A549 (cell line): ENCODE results near the gene SRPK1. TPM values are rescaled to one million over a fixed set of nuclear protein-coding genes. Genes with fewer than 3 reads are reported as not detected.

Experiments used
- ATAC-seq, 2 experiments: fragments of 200-7000 bp in 1 of 2; fragments of >200 bp in 1 of 2; cut with Nextera tagmentation in 1 of 2; cut with Tn5 transposase in 1 of 2; 3 replicates each; pipeline versions ENCODE4 v1.8.0 to v1.9.1; 2018 to 2020; ENCODE audit warnings: mild to moderate bottlenecking in 1 of 2, moderate library complexity in 1 of 2
- CTCF ChIA-PET: fragments of 300-600 bp; sonication (Branson Sonifier 250); formaldehyde crosslinking; extraction: SDS; loops from one replicate; lab custom pipeline; 2021; ENCODE audit warnings: antibody characterized with exemption, inconsistent platforms; lab: Yijun Ruan, JAX
- POLR2A ChIA-PET: fragments of 350-600 bp; formaldehyde crosslinking; extraction: SDS; loops from one replicate; lab custom pipeline; 2021; ENCODE audit warnings: antibody characterized with exemption, inconsistent platforms; lab: Yijun Ruan, JAX
- DNase-seq, 2 experiments: peaks; one replicate each; pipeline versions ENCODE4 v3.0.0 to v3.0.0-alpha.2; 2011 to 2016; ENCODE audit warnings: low read depth in 1 of 2, low spot score in 1 of 2
- FAIRE-seq: peaks from 2 replicates; lab custom pipeline; 2011; peaks lifted over from hg19 to GRCh38; lab: Jason Lieb, UNC
- H3K27ac ChIP-seq, 2 experiments: fragments of >200 bp; sonication (Bioruptor Twin); formaldehyde crosslinking; 3 replicates each; pipeline ENCODE4 v1.5.1; 2016 to 2017
- H3K4me1 ChIP-seq: fragments of >200 bp; sonication (Bioruptor Twin); formaldehyde crosslinking; 3 replicates; pipeline ENCODE4 v1.6.1; 2016
- H3K4me2 ChIP-seq: fragments of >200 bp; sonication (Bioruptor Twin); formaldehyde crosslinking; 3 replicates; pipeline ENCODE4 v1.6.1; 2016
- H3K4me3 ChIP-seq: fragments of >200 bp; sonication (Bioruptor Twin); formaldehyde crosslinking; 3 replicates; pipeline ENCODE4 v1.5.1; 2016
- H3K9me3 ChIP-seq: fragments of >200 bp; sonication (Bioruptor Twin); formaldehyde crosslinking; 3 replicates; pipeline ENCODE4 v1.6.1; 2016
- BCL3 ChIP-seq: fragments of >200 bp; sonication (Bioruptor Twin); formaldehyde crosslinking; IDR thresholded peaks from 3 replicates; pipeline ENCODE4 v1.6.1; 2016
- CBX2 ChIP-seq: fragments of 200-600 bp; sonication (generic); IDR thresholded peaks from 2 replicates; pipeline ENCODE4 v1.6.1; 2016; ENCODE audit warnings: low read depth, mild to moderate bottlenecking, borderline replicate concordance
- CEBPB ChIP-seq, 2 experiments: fragments of >200 bp in 1 of 2; sonication (Bioruptor Twin) in 1 of 2; formaldehyde crosslinking in 1 of 2; IDR thresholded peaks; 2 replicates each; pipeline ENCODE4 v1.6.1; 2012 to 2016
- CHD2 ChIP-seq: fragments of 150-350 bp; IDR thresholded peaks from 2 replicates; pipeline ENCODE4 v1.6.1; 2014; ENCODE audit warnings: low read length; ENCODE audit not compliant: partially characterized antibody
- EHMT2 ChIP-seq: fragments of 200-600 bp; sonication (generic); IDR thresholded peaks from 2 replicates; pipeline ENCODE4 v1.6.1; 2016; ENCODE audit warnings: antibody characterized with exemption, low read depth, mild to moderate bottlenecking, moderate library complexity
- EP300 ChIP-seq, 2 experiments: fragments of >200 bp; sonication (Bioruptor Twin); formaldehyde crosslinking; IDR thresholded peaks; 2 replicates in 1 of 2; 3 replicates in 1 of 2; pipeline ENCODE4 v1.6.1; 2016 to 2017
- FOSL2 ChIP-seq, 2 experiments: fragments of 450-650 bp in 1 of 2; fragments of >200 bp in 1 of 2; sonication (Bioruptor Twin) in 1 of 2; formaldehyde crosslinking; IDR thresholded peaks; 2 replicates each; pipeline versions ENCODE4 v1.5.0 to v1.6.1; 2016 to 2020; ENCODE audit warnings: mild to moderate bottlenecking in 1 of 2, moderate library complexity in 1 of 2
- FOXS1 ChIP-seq: fragments of 250-450 bp; sonication (Bioruptor Pico); IDR thresholded peaks from 2 replicates; pipeline ENCODE4 v1.5.0; 2020; ENCODE audit warnings: mild to moderate bottlenecking, moderate library complexity
- HDAC2 ChIP-seq: fragments of 200-600 bp; sonication (generic); IDR thresholded peaks from 2 replicates; pipeline ENCODE4 v1.6.1; 2016
- NFE2L2 ChIP-seq: fragments of 150-350 bp; conservative IDR thresholded peaks from 2 replicates; pipeline ENCODE4 v1.6.1; 2014; ENCODE audit warnings: low read length
- NPAS2 ChIP-seq: fragments of 250-450 bp; sonication (Bioruptor Pico); IDR thresholded peaks from 2 replicates; pipeline ENCODE4 v1.8.0; 2022; ENCODE audit warnings: mild to moderate bottlenecking, moderate library complexity, borderline replicate concordance
- RAD21 ChIP-seq, 2 experiments: fragments of >200 bp in 1 of 2; sonication (Bioruptor Twin) in 1 of 2; formaldehyde crosslinking in 1 of 2; IDR thresholded peaks in 1 of 2; conservative IDR thresholded peaks in 1 of 2; 2 replicates in 1 of 2; 3 replicates in 1 of 2; pipeline ENCODE4 v1.6.1; 2012 to 2018; ENCODE audit warnings: inconsistent platforms in 1 of 2
- REST ChIP-seq: fragments of 200-600 bp; sonication (generic); IDR thresholded peaks from 2 replicates; pipeline ENCODE4 v1.6.1; 2016; ENCODE audit warnings: antibody characterized with exemption, mild to moderate bottlenecking, moderate library complexity
- SMC3 ChIP-seq: fragments of >200 bp; sonication (Bioruptor Twin); formaldehyde crosslinking; IDR thresholded peaks from 3 replicates; pipeline ENCODE4 v1.6.1; 2018; ENCODE audit warnings: inconsistent platforms
- SREBF2 ChIP-seq: fragments of 450-650 bp; IDR thresholded peaks from 2 replicates; pipeline ENCODE4 v1.6.1; 2014; ENCODE audit warnings: mild to moderate bottlenecking, moderate library complexity
- USF2 ChIP-seq: fragments of 450-650 bp; IDR thresholded peaks from 2 replicates; pipeline ENCODE4 v1.6.1; 2014; ENCODE audit warnings: antibody characterized with exemption
- ZC3H11A ChIP-seq: fragments of 450-650 bp; IDR thresholded peaks from 2 replicates; pipeline ENCODE4 v1.6.1; 2014; ENCODE audit warnings: antibody characterized with exemption, mild to moderate bottlenecking
- ZSCAN20 ChIP-seq: fragments of 250-450 bp; sonication (Bioruptor Pico); IDR thresholded peaks from 2 replicates; pipeline ENCODE4 v1.8.0; 2022; ENCODE audit warnings: mild to moderate bottlenecking, moderate library complexity
- WGBS: methylation state at CpG from one replicate; pipeline ENCODE4 v1.1.6; 2017; ENCODE audit errors: missing lambda C conversion rate; 5-methylcytosine and 5-hydroxymethylcytosine counted together
- polyA plus RNA-seq, 4 experiments: library from polyadenylated mRNA; depleted of rRNA in 3 of 4; stranded (reverse); fragments of >200 nt; fragmentation: RNase III in 1 of 4; extraction: RNeasy Plus Mini Kit Qiagen cat#74134 plus additional on column Dnase treatment in 1 of 4; gene quantifications; 2 replicates in 3 of 4; 3 replicates in 1 of 4; pipeline ENCODE4 v1.2.3, GENCODE V29; 2011 to 2017
- TF ChIP-seq, protein P1 (sequence below): fragments of >200 bp; sonication (Bioruptor Twin); formaldehyde crosslinking; IDR thresholded peaks from 2 replicates; pipeline ENCODE4 v1.6.1; 2016

SRPK1 gene
- polyA plus RNA-seq, 2 of the 4 experiments (the other 2 are of a cell fraction): 46.9 to 65.9 TPM

GRCh38 chr6:35809809-35810208, 111.1 kb downstream of the SRPK1 start:
- H3K9me3 ChIP-seq: no peaks in the 10 kb centered on the region
- FAIRE-seq (no peak), ATAC-seq (no peak), DNase-seq (no peak)
- no peak for TF ChIP-seq USF2
- no peak for TF ChIP-seq EP300 (IDR thresholded peaks at IDR 0.05)
- WGBS: 80% methylated on average over 5 of the region's 5 CpGs
- H3K4me3 ChIP-seq: no peak overlapping the region
- POLR2A ChIA-PET: no interaction called here
- no peak overlapping the region for H3K4me2 ChIP-seq
- H3K27ac ChIP-seq: no peak overlapping the region; a peak in 1 of 6 replicates
- peaks cover 21% of the 10 kb centered on the region for H3K4me1 ChIP-seq
- CTCF ChIA-PET: no interaction called here

DNA sequence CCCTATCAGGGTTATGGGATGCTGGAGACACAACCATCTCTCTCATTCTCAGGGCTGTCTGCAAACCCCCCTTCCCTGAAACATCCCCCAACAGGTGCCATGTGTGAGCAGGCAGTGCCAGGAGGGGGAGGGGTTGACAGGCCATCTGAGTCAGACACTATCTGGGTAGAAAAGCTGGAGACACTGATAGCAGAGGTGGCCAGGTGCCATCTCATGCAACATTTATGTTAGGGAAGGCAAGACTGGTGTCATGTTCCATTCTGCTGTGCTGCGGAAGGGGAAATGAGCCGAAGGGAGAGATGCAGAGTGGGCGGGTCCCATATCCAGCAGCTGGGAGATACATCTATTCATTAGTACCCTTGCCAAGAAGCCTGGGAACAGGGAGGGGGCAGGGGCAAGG, 112.2 kb downstream of the SRPK1 start:
- WGBS: 60% methylated on average over 3 of the region's 3 CpGs
- no peak for ATAC-seq
- TF ChIP-seq SREBF2 (no peak), HDAC2 (no peak), FOSL2 (IDR thresholded peaks at IDR 0.05) (no peak), FOSL2 (CRISPR knock-in tag; IDR thresholded peaks at IDR 0.05) (no peak), CEBPB (IDR thresholded peaks at IDR 0.05) (no peak), SMC3 (no peak), CHD2 (no peak), NPAS2 (no peak)
- FAIRE-seq: no peak
- H3K4me3 ChIP-seq: no peak overlapping the region
- no peak overlapping the region for H3K27ac ChIP-seq
- H3K4me2 ChIP-seq: no peak overlapping the region
- CTCF ChIA-PET: interaction anchor here (1.0 kb wide), 1 partner anchor 286 kb away, joined by 3 read pairs; no protein-coding TSS in a partner anchor
- H3K9me3 ChIP-seq: no peaks in the 10 kb centered on the region
- POLR2A ChIA-PET: no interaction called here
- DNase-seq: no peak
- peaks cover 23% of the 10 kb centered on the region for H3K4me1 ChIP-seq

- H3K4me2 ChIP-seq: peak within 1 kb of the TSS; percentile 77
- CTCF ChIA-PET: no interaction called here
- TF ChIP-seq NFE2L2: no peak
- peak; percentile 97 for TF ChIP-seq REST
- 0 out of 2 replicates have a peak, but pooled peaks have one; percentile 23 for TF ChIP-seq FOXS1 (CRISPR knock-in tag)
- peak; percentile 44; the same call in 1 of the 2 replicates for TF ChIP-seq EHMT2
- TF ChIP-seq, all 56 proteins: peak for 3
- peak in 1 of 2 experiments; percentile 54 for DNase-seq
- POLR2A ChIA-PET: no interaction called here
- 61% methylated on average over 3 of the region's 40 CpGs for WGBS
- peak; percentile 83 to 97; a peak in 5 of 6 replicates for ATAC-seq
- FAIRE-seq: no peak
- Histone ChIP-seq H3K27ac (no peak within 1 kb of the TSS), H3K4me1 (0 out of 3 replicates have a peak, but pooled peaks cover 3% of the 10 kb centered on the region), H3K4me3 (peak within 1 kb of the TSS; percentile 41), H3K9me3 (no peaks in the 10 kb centered on the region)
Measured at GRCh38 chr6:35804996-35805736, 115.7 kb downstream of the SRPK1 start, which contains the start of gene LHFPL5. Gene LHFPL5 (plus strand): TSS chr6:35805352. CDS start chr6:35805671, 319 bp downstream.

DNA sequence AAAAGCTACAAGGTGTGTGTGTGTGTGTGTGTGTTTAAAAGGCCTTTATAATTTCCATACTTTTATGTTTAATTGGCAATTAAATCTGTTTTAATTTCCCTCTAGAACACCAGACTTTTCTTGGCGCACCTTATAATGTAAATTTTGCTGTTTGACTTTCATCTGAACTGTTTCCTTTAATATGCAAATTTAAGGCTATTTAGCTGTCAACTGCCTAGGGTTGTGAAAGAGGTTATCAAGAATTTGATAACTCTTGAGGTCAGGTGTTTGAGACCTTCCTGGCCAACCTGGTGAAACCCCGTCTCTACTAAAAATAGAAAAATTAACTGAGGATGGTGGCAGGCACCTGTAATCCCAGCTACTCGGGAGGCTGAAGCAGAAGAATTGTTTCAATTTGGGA, 119.8 kb downstream of the SRPK1 start:
- no peak overlapping the region for H3K4me3 ChIP-seq
- ChIA-PET CTCF (interaction anchor here (0.6 to 1.0 kb wide), 2 partner anchors 26 to 218 kb away, joined by 3 read pairs; no protein-coding TSS in a partner anchor), POLR2A (no interaction called here)
- WGBS: 59% methylated on average over 3 of the region's 3 CpGs
- 0 out of 3 replicates have a peak, but pooled peaks cover 3% of the 10 kb centered on the region for H3K4me1 ChIP-seq
- FAIRE-seq (no peak), ATAC-seq (no peak), DNase-seq (no peak)
- TF ChIP-seq RAD21 (conservative IDR thresholded peaks at IDR 0.05 in 1 of 2, IDR thresholded peaks at IDR 0.05 in 1 of 2): no peak
- TF ChIP-seq ZC3H11A: no peak
- no peak for TF ChIP-seq ZSCAN20 (CRISPR knock-in tag)
- TF ChIP-seq SMC3: no peak
- no peak for TF ChIP-seq CBX2
- TF ChIP-seq BCL3: no peak
- TF ChIP-seq, protein P1, sequence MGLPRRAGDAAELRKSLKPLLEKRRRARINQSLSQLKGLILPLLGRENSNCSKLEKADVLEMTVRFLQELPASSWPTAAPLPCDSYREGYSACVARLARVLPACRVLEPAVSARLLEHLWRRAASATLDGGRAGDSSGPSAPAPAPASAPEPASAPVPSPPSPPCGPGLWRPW: no peak
- no peak overlapping the region for H3K27ac ChIP-seq
- H3K4me2 ChIP-seq: no peak overlapping the region
- H3K9me3 ChIP-seq: no peaks in the 10 kb centered on the region
